Measurements from ENCODE around the gene SNTG2.
"Not testable (repeated sequence)": the region's sequence is repeated elsewhere in the genome, so short reads cannot be mapped to it uniquely, and the experiment has no call there.

Gene SNTG2

GRCh38 chr2:1394709-1395408 lies 444.2 kb downstream of the SNTG2 start:
- DNase-seq = no peak

DNA sequence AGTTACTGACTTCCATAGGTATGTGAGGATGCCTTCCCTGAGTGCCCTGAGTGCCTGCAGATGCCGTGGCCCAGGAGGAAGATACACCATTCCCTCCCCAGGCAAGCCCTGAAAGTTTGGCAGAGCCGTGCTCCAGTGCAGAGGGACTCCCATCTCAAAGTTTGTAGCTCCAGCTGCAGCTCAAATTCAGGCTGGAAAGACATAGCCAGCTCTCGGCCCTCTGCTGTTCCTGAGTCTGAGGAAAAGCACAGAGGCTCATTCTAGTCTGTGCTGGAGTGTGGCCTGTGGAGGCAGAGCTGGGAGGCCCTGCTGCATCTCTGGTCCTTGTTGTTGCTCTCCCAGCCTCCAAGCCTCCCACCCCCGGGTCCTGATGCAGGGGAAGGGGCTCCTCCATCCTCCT lies 446.7 kb downstream of the SNTG2 start:
- DNase-seq = no peak

DNA sequence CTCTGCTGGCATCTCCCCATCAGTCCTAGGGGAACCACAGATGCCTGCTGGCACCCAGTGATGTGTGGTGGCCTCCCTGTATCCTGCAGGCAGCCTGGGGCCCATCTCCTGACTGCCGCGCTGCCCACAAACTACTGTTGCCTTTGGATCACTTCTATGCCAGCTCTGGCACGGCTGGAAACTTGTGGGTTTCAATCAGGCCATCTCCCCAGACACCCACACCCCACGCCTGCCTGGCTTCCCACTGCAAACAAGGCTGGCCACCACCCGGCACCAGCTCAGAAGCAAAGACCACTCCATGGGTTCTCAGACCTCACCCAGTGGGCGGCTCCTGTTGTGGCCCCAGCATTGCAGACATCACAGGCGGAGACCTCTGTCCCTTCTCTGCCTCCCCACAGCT lies 447.5 kb downstream of the SNTG2 start:
- DNase-seq = no peak

DNA sequence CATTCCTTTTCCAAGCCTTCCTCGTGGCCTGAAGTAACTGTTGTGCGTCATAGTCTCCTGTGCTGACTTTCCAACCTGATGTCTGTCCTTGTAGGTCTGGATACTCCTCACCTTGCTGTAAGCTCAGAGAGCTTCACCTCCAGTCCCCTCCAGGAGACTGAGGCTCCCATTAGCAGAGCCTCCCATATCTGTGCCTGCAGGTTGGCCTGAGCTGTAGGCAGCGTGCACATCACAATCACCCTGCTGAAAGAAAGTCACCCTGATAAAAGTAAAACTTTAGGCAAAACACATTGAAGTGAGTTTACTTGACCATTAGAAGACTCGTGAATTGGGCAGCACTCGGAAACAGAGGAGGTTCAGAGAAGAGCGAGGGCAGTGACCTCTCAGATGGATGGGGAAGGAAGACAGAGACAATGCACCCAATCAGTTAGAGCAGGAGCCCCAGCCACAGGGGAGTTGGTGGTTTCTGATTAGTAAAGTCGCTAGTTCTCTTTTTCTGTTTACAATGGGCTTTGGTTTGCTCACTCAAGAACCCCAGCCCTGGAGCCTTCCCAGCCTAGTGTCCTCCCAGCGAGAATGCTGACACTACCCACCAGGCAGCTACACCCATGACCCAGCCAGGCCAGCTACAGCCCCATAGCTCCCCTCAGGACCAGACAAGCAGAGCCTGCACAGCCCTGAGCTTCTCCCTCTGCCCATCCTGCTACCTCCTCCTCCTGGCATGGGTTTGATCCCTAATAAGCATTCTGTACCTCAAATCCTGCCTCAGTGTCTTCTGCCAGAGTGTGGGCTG lies 450.5 kb downstream of the SNTG2 start:
- DNase-seq = no peak

GRCh38 chr2:1402064-1402463 lies 451.4 kb downstream of the SNTG2 start:
- DNase-seq = no peak

GRCh38 chr2:1403565-1403964 lies 452.9 kb downstream of the SNTG2 start:
- DNase-seq = no peak

DNA sequence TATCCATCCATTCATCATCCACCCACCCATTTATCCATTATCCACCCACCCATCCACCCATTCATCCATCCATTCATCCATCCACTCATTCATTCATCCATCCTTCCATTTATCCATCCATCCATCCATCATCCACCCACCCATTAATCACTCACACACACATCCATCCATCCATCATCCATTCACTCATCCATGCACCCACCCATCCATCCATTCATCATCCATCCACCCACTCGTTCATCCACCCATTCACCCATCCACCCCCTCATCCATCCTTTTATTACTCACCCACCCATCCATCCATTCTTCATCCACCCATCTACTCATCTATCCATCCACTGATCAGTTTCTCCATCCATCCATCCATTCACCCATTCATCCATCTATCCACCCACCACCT lies 454.5 kb downstream of the SNTG2 start:
- DNase-seq = no peak

DNA sequence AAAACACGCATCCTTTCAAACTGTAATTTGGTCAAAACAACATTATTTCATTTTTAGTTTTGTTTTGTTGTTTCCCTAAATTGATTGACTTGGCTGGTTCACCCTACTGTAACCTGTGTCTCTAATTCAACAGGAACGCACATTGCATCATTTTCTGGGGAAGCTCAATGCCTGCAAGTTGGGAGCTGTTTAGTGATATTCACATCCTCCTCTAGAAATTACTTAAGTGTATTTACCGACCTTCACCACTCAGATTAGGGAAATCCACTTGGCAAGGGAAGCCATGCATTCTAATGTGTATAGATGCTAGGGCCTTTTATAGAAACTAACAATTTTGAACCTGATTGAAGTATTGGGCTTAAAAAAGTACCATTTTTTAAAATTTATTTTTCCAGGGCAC lies 455.3 kb downstream of the SNTG2 start:
- DNase-seq = no peak

DNA sequence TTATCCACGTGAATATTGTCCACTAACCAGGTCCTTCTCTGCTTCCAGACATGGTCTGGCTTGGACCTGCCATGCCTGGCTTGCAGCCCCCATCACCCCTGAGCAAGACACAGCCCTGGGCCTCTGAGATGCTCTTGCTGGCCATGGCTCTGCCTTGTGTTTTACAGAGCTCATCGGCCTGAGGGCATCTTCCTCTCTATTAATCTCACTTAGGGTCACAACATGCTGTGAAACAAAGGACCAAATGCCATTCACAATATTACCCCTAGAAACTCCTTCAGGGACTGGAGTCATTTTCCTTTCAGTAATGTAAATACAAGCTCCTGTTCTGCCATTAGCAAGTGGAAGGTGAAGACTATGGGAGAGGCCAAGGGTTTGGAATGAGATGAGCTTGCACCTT lies 455.8 kb downstream of the SNTG2 start:
- DNase-seq = no peak

DNA sequence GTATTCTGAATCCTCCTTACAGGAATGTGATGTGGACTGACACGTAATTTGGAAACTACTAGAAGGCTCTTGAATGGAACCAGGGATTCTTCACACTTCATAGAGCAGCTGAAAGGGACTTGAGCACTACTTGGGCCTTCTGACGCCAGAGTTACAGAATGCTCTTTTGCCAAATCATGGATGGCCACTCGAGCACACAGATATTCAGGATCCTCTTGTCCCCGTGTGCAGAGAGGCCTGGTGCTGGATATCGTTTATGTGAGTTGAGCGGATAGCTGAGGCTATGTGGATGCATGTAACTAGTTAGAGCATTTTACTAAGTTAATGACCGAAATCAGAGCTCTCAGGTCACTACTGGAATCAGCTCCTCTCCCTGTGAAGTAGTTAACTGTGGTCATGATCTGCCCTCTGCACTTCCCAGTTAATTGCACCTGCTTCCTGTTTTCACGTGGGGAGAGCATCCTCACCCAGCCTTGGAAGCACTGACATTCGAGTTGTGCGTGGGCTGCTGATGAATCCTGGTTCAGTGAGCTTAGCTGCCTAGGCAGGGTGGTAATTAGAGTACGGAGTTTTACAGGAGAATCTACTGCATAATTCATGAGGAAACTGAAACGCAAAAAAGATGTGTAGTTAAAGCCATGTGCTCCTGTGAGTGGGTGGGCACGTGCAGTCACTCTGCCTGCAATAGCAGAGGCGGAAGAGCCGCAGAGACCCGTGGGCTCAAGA lies 457.5 kb downstream of the SNTG2 start:
- DNase-seq = no peak

DNA sequence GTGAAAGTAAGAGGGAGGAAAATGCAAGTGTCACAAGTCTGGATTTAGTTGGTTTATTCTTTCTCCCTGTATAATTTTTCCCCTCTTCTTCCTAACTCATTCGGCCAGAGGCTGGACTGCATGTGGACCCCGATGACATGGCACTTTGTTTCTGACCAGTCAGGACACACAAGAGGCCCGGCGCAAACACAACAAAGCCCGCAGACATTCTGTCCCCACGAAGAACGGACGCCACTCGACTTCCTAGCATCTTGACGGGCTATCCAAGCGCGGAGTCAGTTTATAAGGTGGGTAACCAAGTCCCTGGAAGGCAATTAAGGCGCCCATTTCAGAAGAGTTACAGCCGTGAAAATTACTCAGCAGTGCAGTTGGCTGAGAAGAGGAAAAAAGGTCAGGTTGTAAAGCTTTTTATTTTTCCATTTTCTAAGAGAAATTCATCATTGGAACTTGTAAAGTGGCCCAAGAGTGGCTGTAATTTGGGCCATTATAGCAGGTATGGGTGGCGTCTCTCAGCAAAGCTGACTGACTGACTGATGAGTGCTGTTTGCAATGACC lies 462.6 kb downstream of the SNTG2 start, which contains the start of gene TPO:
TSS of gene TPO (plus strand) at position 308 of the 555 bp plus-strand sequence. CDS start 946 bp downstream, outside the sequence.
- no peak for DNase-seq

DNA sequence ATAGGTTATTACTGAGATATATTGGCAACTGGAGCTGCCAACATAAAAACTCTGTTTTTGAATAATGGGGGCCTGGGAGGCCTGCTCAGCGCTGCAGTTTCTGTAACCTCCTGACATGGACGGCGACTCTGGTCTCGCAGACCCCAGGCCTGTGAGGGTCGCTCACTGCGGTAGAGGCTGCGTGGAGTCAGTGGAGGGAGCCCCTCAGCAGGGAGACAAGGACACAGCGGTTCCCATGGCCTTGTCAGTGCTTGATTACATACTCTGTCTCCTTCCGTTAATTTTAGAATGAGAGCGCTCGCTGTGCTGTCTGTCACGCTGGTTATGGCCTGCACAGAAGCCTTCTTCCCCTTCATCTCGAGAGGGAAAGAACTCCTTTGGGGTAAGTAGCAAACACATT lies 463.5 kb downstream of the SNTG2 start:
- DNase-seq = no peak

- not testable (repeated sequence) for DNase-seq
Observed at GRCh38 chr2:1414901-1415300, 464.3 kb downstream of the SNTG2 start.

DNA sequence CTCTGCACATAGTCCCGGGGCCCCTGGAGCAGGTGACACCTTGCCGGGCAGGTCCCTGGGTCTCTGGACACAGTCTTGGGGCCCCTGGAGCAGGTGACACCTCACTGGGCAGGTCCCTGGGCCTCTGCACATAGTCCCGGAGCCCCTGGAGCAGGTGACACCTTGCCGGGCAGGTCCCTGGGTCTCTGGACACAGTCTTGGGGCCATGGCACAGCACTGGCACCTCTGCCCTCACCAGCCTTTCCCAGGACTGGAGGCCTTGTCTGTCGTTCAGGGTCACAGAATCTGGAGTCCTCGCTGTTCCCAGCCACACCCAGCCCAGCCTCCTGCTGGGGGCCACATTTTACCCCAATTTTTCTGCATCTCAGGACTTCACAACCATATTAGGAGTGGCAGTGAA lies 464.9 kb downstream of the SNTG2 start:
- DNase-seq = no peak

Data from cerebellar nuclear complex (tissue), 1 donor.